ENCODE results near the gene HMGN1.

The HMGN1 gene

GRCh38 chr21:39312112-39313041 lies 36.5 kb downstream of the HMGN1 start:
- no peak for TF ChIP-seq GABPA (IDR thresholded peaks at IDR 0.05; ENCODE audit: low read depth)
- TF ChIP-seq REST (IDR thresholded peaks at IDR 0.05; ENCODE audit: insufficient replicate concordance, low read depth) = no peak
- TF ChIP-seq POLR2AphosphoS5 (IDR thresholded peaks at IDR 0.05; ENCODE audit: low read depth) = no peak
- no peak for TF ChIP-seq CTCF (IDR thresholded peaks at IDR 0.05; ENCODE audit: insufficient read depth, low read length)
- TF ChIP-seq SPI1 (IDR thresholded peaks at IDR 0.05; ENCODE audit: borderline replicate concordance, low read depth) = no peak
- peak overlapping the region; percentile 66 for H3K4me3 ChIP-seq (replicated peaks; ENCODE audit: insufficient read depth, low read length)
- H3K27me3 ChIP-seq (ENCODE audit: insufficient read depth, poor library complexity, severe bottlenecking) = no peaks in the 10 kb centered on the region
- DNase-seq (ENCODE audit: low read depth in 1 of 2, low spot score in 1 of 2) = peak; percentile 78 to 90
- peak overlapping the region; percentile 96 for H3K27ac ChIP-seq (replicated peaks)

GRCh38 chr21:39311164-39311563 lies 37.7 kb downstream of the HMGN1 start:
- no peak for DNase-seq (ENCODE audit: low read depth in 1 of 2, low spot score in 1 of 2)
- no peaks in the 10 kb centered on the region for H3K27me3 ChIP-seq (ENCODE audit: insufficient read depth, poor library complexity, severe bottlenecking)
- no peak for TF ChIP-seq POLR2AphosphoS5 (IDR thresholded peaks at IDR 0.05; ENCODE audit: low read depth)
- no peak for TF ChIP-seq SPI1 (IDR thresholded peaks at IDR 0.05; ENCODE audit: borderline replicate concordance, low read depth)
- no peak for TF ChIP-seq REST (IDR thresholded peaks at IDR 0.05; ENCODE audit: insufficient replicate concordance, low read depth)
- no peak overlapping the region for H3K4me3 ChIP-seq (replicated peaks; ENCODE audit: insufficient read depth, low read length)
- no peak overlapping the region for H3K27ac ChIP-seq (replicated peaks)

- Histone ChIP-seq H3K27me3 (ENCODE audit: insufficient read depth, poor library complexity, severe bottlenecking) (no peaks in the 10 kb centered on the region), H3K27ac (replicated peaks) (no peak overlapping the region), H3K4me3 (replicated peaks; ENCODE audit: insufficient read depth, low read length) (no peak overlapping the region)
- no peak for DNase-seq (ENCODE audit: low read depth in 1 of 2, low spot score in 1 of 2)
- TF ChIP-seq SPI1 (IDR thresholded peaks at IDR 0.05; ENCODE audit: borderline replicate concordance, low read depth) (no peak), REST (IDR thresholded peaks at IDR 0.05; ENCODE audit: insufficient replicate concordance, low read depth) (no peak), GABPA (IDR thresholded peaks at IDR 0.05; ENCODE audit: low read depth) (no peak), POLR2AphosphoS5 (IDR thresholded peaks at IDR 0.05; ENCODE audit: low read depth) (no peak), CTCF (IDR thresholded peaks at IDR 0.05; ENCODE audit: insufficient read depth, low read length) (no peak)
Measured at GRCh38 chr21:39307466-39307865, 41.4 kb downstream of the HMGN1 start.

Data from HL-60 (cell line).